22Rv1 (cell line): ENCODE measurements around the gene ZFHX3.
A peak's percentile ranks its signal among the peaks of the same experiment; 100 is the strongest.

Source experiments
- H3K27ac ChIP-seq: fragments of 450-650 bp; 2 replicates; pipeline ENCODE4 v1.5.1; 2017
- CTCF ChIP-seq: fragments of 450-650 bp; IDR thresholded peaks from 2 replicates; pipeline ENCODE4 v1.5.1; 2017; ENCODE audit warnings: mild to moderate bottlenecking
- ZFX ChIP-seq: fragments of 450-650 bp; IDR thresholded peaks from 2 replicates; pipeline ENCODE4 v1.6.1; 2017; ENCODE audit warnings: antibody characterized with exemption, borderline replicate concordance

ZFHX3 gene

GRCh38 chr16:72836181-72836580, 211.7 kb downstream of the ZFHX3 start:
- TF ChIP-seq CTCF (no peak), ZFX (no peak)
- H3K27ac ChIP-seq: no peak overlapping the region

GRCh38 chr16:72835086-72835485, 212.8 kb downstream of the ZFHX3 start:
- H3K27ac ChIP-seq: no peak overlapping the region
- TF ChIP-seq ZFX (no peak), CTCF (no peak)

GRCh38 chr16:72834499-72834898, 213.4 kb downstream of the ZFHX3 start:
- H3K27ac ChIP-seq: no peak overlapping the region
- TF ChIP-seq CTCF (no peak), ZFX (no peak)

- no peak for TF ChIP-seq CTCF
- no peak for TF ChIP-seq ZFX
- no peak overlapping the region for H3K27ac ChIP-seq
These were observed 214.0 kb downstream of the ZFHX3 start for GRCh38 chr16:72833969-72834368.

GRCh38 chr16:72833482-72833881, 214.4 kb downstream of the ZFHX3 start:
- TF ChIP-seq ZFX (no peak), CTCF (no peak)
- no peak overlapping the region for H3K27ac ChIP-seq

- no peak overlapping the region for H3K27ac ChIP-seq
- peak; percentile 99 for TF ChIP-seq CTCF
- no peak for TF ChIP-seq ZFX
These were observed 215.2 kb downstream of the ZFHX3 start for GRCh38 chr16:72832621-72833248.

- TF ChIP-seq ZFX: no peak
- TF ChIP-seq CTCF: no peak
- H3K27ac ChIP-seq: no peak overlapping the region
These were observed 217.8 kb downstream of the ZFHX3 start for GRCh38 chr16:72829846-72830775.
